OCI-LY7 (cell line): Measurements from ENCODE around the gene HJV. TPM values are rescaled to one million over a fixed set of nuclear protein-coding genes. Genes with fewer than 3 reads are reported as not detected.

Experiments
- BruUV-seq: library from RNA; stranded (reverse); fragments of 400-500 nt; replicated peaks from 2 replicates; lab custom pipeline; 2021; lab: Mats Ljungman, UMichigan
- CTCF ChIA-PET: fragments of 300-600 bp; sonication (Branson Sonifier 250); formaldehyde crosslinking; loops from one replicate; lab custom pipeline; 2022; ENCODE audit warnings: antibody characterized with exemption; ENCODE audit not compliant: unreplicated experiment; lab: Charles Lee
- POLR2A ChIA-PET: fragments of 300-600 bp; sonication (Branson Sonifier 250); formaldehyde crosslinking; loops from one replicate; lab custom pipeline; 2022; ENCODE audit warnings: antibody characterized with exemption; lab: Charles Lee
- DNase-seq: peaks from one replicate; pipeline ENCODE4 v3.0.0-alpha.2; 2015; ENCODE audit warnings: low spot score
- H2AFZ ChIP-seq: fragments of 200-600 bp; sonication (generic), shearing (Covaris generic); 2 replicates; pipeline ENCODE4 v1.6.1; 2014; ENCODE audit warnings: mild to moderate bottlenecking, antibody characterized with exemption, low read length, moderate library complexity
- H3K27ac ChIP-seq: fragments of 200-600 bp; sonication (generic); 2 replicates; pipeline ENCODE4 v1.5.1; 2014; ENCODE audit warnings: mixed run types, low read depth, mild to moderate bottlenecking, moderate library complexity, low read length, inconsistent platforms; ENCODE audit not compliant: poor library complexity, severe bottlenecking
- H3K36me3 ChIP-seq: fragments of 200-600 bp; sonication (generic); 2 replicates; pipeline ENCODE4 v1.6.1; 2014; ENCODE audit warnings: mild to moderate bottlenecking, antibody characterized with exemption, low read length, moderate library complexity, mixed read lengths; ENCODE audit not compliant: insufficient read depth
- H3K4me1 ChIP-seq: fragments of 200-600 bp; sonication (generic); 2 replicates; pipeline ENCODE4 v1.5.1; 2014; ENCODE audit warnings: mild to moderate bottlenecking, low read length; ENCODE audit not compliant: insufficient read depth, poor library complexity, severe bottlenecking
- H3K4me2 ChIP-seq: fragments of 200-600 bp; sonication (generic); 2 replicates; pipeline ENCODE4 v1.6.1; 2014; ENCODE audit warnings: mild to moderate bottlenecking, low read length
- H3K4me3 ChIP-seq: fragments of 200-600 bp; sonication (generic); 2 replicates; pipeline ENCODE4 v1.5.1; 2014; ENCODE audit warnings: mild to moderate bottlenecking, low read depth, low read length; ENCODE audit not compliant: poor library complexity, severe bottlenecking
- H3K79me2 ChIP-seq: fragments of 200-600 bp; sonication (generic); 2 replicates; pipeline ENCODE4 v1.6.1; 2016; ENCODE audit warnings: low read depth, mild to moderate bottlenecking, low read length, moderate library complexity, mixed read lengths; ENCODE audit not compliant: insufficient read depth
- H3K9me2 ChIP-seq: fragments of 200-600 bp; sonication (generic); 2 replicates; pipeline ENCODE4 v1.6.1; 2016; ENCODE audit warnings: mild to moderate bottlenecking, low read length, mixed read lengths; ENCODE audit not compliant: insufficient read depth
- H3K9me3 ChIP-seq: fragments of 200-600 bp; sonication (generic); 2 replicates; pipeline ENCODE4 v1.6.1; 2014; ENCODE audit warnings: mild to moderate bottlenecking, mixed run types, low read length, mixed read lengths
- H4K20me1 ChIP-seq: fragments of 200-600 bp; sonication (generic); 2 replicates; pipeline ENCODE4 v1.6.1; 2014; ENCODE audit warnings: mild to moderate bottlenecking, antibody characterized with exemption, low read length, moderate library complexity, mixed read lengths; ENCODE audit not compliant: insufficient read depth
- EZH2phosphoT487 ChIP-seq: fragments of 200-600 bp; sonication (generic); IDR thresholded peaks from 2 replicates; pipeline ENCODE4 v1.6.1; 2018; ENCODE audit warnings: low read depth, borderline replicate concordance, mild to moderate bottlenecking, mixed run types, antibody characterized with exemption, low read length, moderate library complexity, mixed read lengths
- intact Hi-C: fragments of 100-400 bp; cut with micrococcal nuclease; formaldehyde crosslinking; loops from one replicate; pipeline ENCODE4 v1.10.0; 2022; ENCODE audit not compliant: unreplicated experiment
- total RNA-seq, 2 experiments: library from RNA; depleted of rRNA in 1 of 2; stranded (reverse); fragments of >200 nt in 1 of 2; shearing (Covaris generic) in 1 of 2; gene quantifications; 2 replicates each; pipeline ENCODE4 v1.2.3, GENCODE V29; 2014 to 2022
- TF ChIP-seq, protein P1 (sequence below): fragments of 200-600 bp; sonication (generic); conservative IDR thresholded peaks from 2 replicates; pipeline ENCODE4 v1.5.1; 2014; ENCODE audit warnings: mild to moderate bottlenecking, antibody characterized with exemption, low read length, moderate library complexity, mixed read lengths

The HJV gene
- total RNA-seq, 2 experiments from 2014 or later: not detected

DNA sequence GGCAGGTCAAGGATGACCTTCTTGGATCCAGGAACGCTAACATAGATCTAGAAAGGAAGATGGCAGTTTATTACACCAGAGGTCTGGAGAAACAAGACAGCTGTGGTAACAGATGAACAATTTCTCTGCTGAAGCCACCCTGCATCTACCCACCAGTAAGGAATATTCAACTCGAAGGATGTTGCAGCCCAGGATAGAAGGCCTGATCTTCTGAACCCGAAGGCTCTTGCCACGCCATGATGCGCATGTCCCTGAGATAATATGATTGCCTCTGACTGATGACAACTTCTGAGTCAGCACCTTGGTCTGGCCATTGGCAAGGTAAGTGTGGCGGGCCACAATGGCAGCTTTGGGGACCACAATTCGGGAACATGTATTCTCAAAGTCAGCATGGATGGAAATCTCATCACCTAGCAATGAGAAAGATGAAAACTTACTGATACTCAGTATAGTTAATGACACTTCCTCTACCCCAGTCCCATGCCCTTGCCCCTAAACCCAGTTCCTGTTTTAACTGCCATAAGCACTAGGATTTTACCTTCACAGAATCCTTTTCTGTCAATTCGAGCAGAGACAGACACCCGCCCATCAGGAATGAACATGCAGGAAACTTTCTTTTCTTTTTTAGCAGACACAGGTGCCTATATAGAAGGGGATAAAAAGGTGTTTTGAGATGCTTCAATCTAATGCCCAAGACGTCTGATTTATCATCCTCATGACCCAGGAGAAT is 27.0 kb downstream of the HJV start:
- TF ChIP-seq, protein P1, sequence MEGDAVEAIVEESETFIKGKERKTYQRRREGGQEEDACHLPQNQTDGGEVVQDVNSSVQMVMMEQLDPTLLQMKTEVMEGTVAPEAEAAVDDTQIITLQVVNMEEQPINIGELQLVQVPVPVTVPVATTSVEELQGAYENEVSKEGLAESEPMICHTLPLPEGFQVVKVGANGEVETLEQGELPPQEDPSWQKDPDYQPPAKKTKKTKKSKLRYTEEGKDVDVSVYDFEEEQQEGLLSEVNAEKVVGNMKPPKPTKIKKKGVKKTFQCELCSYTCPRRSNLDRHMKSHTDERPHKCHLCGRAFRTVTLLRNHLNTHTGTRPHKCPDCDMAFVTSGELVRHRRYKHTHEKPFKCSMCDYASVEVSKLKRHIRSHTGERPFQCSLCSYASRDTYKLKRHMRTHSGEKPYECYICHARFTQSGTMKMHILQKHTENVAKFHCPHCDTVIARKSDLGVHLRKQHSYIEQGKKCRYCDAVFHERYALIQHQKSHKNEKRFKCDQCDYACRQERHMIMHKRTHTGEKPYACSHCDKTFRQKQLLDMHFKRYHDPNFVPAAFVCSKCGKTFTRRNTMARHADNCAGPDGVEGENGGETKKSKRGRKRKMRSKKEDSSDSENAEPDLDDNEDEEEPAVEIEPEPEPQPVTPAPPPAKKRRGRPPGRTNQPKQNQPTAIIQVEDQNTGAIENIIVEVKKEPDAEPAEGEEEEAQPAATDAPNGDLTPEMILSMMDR: no peak
- no peak for TF ChIP-seq EZH2phosphoT487
- Histone ChIP-seq H3K36me3 (peaks cover 43% of the 10 kb centered on the region), H3K4me1 (peaks cover 42% of the 10 kb centered on the region), H3K79me2 (peaks cover 32% of the 10 kb centered on the region; the same call in 1 of the 2 replicates), H3K4me2 (peak overlapping the region; percentile 97), H2AFZ (no peak overlapping the region), H3K27ac (peak overlapping the region; percentile 81), H4K20me1 (no peaks in the 10 kb centered on the region), H3K9me3 (no peaks in the 10 kb centered on the region), H3K9me2 (no peaks in the 10 kb centered on the region), H3K4me3 (peak overlapping the region; percentile 81)
- intact Hi-C loops: loop anchor here (5.0 kb wide), 1 partner anchor 67 kb away; the partner anchor contains the start of gene RBM8A
- ChIA-PET POLR2A (interaction anchor here (0.8 to 8.3 kb wide), 2 partner anchors 15 to 30 kb away, joined by 3 to 67 read pairs; partner anchors contain the start of genes ANKRD34A and POLR3GL), CTCF (no interaction called here)
- no peak for DNase-seq
- no TSS peak for BruUV-seq

DNA sequence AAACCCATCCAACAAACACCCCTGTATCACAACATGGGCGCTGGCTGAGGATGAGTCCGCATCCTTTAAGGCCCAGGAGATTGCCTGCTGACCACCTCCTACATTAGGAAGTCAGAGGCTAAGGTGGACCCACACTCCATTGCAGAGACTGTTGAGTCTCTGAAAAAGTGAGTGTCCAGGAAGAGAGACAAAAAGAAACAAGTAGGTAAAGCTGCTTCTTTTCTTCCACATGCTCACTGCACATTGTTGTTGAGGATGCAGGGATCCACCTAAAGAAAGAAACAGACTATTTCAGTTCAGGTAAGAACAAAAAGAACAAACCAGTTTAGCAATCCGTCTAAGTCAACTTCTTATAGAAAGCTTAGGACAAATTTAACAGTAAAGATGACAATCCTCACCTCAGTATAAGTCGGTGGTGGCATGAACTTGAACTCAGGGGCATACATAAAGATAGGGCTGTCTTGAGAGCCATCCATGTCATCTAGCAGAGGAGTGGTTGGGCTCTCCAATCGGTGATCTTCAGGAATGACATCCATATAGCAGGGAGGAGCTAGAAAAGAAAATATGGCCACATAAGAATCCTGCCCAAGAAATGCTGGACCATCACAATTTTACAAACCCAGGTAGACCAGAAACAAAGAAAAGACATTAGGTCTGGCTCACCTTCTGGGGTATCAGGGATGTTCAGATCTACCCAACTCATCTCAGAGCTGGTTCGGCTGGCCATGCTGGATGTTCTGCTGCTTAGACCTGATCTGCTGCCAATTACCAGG is 27.7 kb downstream of the HJV start:
- CTCF ChIA-PET: no interaction called here
- DNase-seq: no peak
- intact Hi-C loops: no loop called here
- POLR2A ChIA-PET: interaction anchor here (0.8 to 8.3 kb wide), 4 partner anchors 9 to 29 kb away, joined by 3 to 67 read pairs (median 6); partner anchors contain the start of genes ANKRD34A and POLR3GL
- peaks cover 32% of the 10 kb centered on the region; the same call in 1 of the 2 replicates for H3K79me2 ChIP-seq
- H3K4me3 ChIP-seq: peak overlapping the region; percentile 81
- no TSS peak for BruUV-seq
- no peaks in the 10 kb centered on the region for H4K20me1 ChIP-seq
- no peaks in the 10 kb centered on the region for H3K9me2 ChIP-seq
- peak overlapping the region; percentile 97 for H3K4me2 ChIP-seq
- H3K27ac ChIP-seq: no peak overlapping the region
- H2AFZ ChIP-seq: no peak overlapping the region
- peaks cover 43% of the 10 kb centered on the region for H3K36me3 ChIP-seq
- TF ChIP-seq, protein P1: no peak
- TF ChIP-seq EZH2phosphoT487: no peak
- no peaks in the 10 kb centered on the region for H3K9me3 ChIP-seq
- H3K4me1 ChIP-seq: peaks cover 36% of the 10 kb centered on the region
